Fibroblast of lung (primary cell): ENCODE data around the gene CFAP68.

Experiments used
- EZH2 ChIP-seq: IDR thresholded peaks from 2 replicates; pipeline ENCODE4 v1.5.1; 2012; ENCODE audit warnings: low read length, control low read depth, mild to moderate bottlenecking; ENCODE audit errors: missing control alignments
- TF ChIP-seq, protein P1 (sequence below), 2 donors: IDR thresholded peaks in 1 of 2; conservative IDR thresholded peaks in 1 of 2; 1 replicate in 1 of 2; 2 replicates in 1 of 2; pipeline ENCODE4 v1.5.1; 2011 to 2012; ENCODE audit warnings: low read length in 2 of 2, control low read depth in 1 of 2, inconsistent platforms in 1 of 2, low read depth in 1 of 2, mild to moderate bottlenecking in 1 of 2

DNA sequence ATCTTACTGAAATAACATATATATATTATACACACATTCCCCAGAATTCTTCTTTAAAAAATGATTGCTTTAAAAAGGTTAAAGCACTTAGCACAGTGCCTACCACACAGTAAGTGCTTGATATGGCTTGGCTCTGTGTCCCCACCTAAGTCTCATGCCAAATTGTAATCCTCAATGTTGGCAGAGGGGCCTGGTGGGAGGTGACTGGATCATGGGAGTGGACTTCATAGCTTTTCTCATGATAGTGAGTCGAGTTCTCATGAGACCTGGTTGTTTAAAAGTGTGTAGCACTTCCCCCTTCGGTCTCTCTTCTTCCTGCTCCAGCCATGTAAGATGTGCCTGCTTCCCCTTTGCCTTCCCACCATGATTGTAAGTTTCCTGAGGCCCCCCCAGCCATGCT is 26.1 kb downstream of the CFAP68 start:
- TF ChIP-seq, protein P1, sequence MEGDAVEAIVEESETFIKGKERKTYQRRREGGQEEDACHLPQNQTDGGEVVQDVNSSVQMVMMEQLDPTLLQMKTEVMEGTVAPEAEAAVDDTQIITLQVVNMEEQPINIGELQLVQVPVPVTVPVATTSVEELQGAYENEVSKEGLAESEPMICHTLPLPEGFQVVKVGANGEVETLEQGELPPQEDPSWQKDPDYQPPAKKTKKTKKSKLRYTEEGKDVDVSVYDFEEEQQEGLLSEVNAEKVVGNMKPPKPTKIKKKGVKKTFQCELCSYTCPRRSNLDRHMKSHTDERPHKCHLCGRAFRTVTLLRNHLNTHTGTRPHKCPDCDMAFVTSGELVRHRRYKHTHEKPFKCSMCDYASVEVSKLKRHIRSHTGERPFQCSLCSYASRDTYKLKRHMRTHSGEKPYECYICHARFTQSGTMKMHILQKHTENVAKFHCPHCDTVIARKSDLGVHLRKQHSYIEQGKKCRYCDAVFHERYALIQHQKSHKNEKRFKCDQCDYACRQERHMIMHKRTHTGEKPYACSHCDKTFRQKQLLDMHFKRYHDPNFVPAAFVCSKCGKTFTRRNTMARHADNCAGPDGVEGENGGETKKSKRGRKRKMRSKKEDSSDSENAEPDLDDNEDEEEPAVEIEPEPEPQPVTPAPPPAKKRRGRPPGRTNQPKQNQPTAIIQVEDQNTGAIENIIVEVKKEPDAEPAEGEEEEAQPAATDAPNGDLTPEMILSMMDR (conservative IDR thresholded peaks at IDR 0.05 in 1 of 2, IDR thresholded peaks at IDR 0.05 in 1 of 2; ENCODE audit: low read depth in 1 of 2, low read length in 2 of 2), result no peak
- no peak for TF ChIP-seq EZH2
